ENCODE measurements around the gene PCIF1.

The PCIF1 gene

DNA sequence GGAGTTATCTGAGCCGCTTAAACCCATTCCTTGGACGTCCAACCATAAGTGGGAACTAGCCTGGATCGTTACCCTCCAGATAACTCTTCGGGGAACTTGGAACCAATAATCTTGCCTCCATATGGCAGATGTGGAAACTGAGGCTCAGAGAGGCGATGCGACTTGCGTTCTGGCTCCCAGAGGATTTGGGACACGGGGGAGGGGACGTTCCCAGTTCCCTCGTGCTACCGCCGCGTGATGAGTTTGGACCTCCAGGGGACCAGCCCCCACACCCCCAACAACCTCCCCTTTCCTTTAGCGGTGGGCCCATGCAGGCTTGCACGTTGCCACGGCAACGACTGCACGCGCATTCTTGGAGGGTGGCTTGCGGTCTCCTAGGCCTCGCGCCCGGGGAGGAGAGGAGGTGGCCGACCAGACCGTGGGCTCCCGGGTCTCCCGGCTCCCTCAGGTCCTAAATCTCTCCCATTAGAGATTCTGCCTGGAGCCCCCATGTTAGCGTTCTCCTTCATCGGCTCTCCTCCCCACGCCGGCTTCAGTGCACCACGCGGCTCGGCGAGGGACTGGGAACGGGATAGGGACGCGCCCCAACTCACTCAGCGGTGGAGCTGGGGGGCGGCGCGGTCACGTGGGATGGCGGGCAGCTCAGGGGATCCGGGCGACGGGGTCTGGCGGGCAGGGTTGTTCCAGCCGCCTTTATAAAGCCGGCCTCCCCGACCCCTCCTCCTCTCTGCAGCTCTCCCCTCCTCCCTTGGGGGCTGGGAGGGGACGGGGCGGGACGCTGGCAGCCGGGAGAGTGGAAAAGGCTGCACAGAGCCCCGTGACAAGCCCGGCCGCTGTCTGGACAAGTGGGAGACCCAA is 22.8 kb upstream of the PCIF1 start, which contains the start of gene PLTP:
Gene PLTP (minus strand): TSS at position 670 of the 858 bp plus-strand sequence. CDS start 703 bp downstream, outside the sequence.
- H3K4me1 Mint-ChIP-seq (ENCODE audit: low read depth) = peaks cover 10% of the 10 kb centered on the region
- H3K4me3 Mint-ChIP-seq = peak within 1 kb of the TSS; percentile 51
- peaks cover 26% of the 10 kb centered on the region for H3K27me3 Mint-ChIP-seq (ENCODE audit: low read depth)
- no peaks in the 10 kb centered on the region for H3K36me3 Mint-ChIP-seq (ENCODE audit: low read depth)
- no peaks in the 10 kb centered on the region for H3K9me3 Mint-ChIP-seq
- H3K27ac Mint-ChIP-seq = no peak within 1 kb of the TSS

GRCh38 chr20:45912344-45912682 is 22.2 kb upstream of the PCIF1 start:
- no peaks in the 10 kb centered on the region for H3K36me3 Mint-ChIP-seq (ENCODE audit: low read depth)
- H3K4me1 Mint-ChIP-seq (ENCODE audit: low read depth) = peaks cover 10% of the 10 kb centered on the region
- no peak overlapping the region for H3K4me3 Mint-ChIP-seq
- no peak overlapping the region for H3K27ac Mint-ChIP-seq
- peaks cover 26% of the 10 kb centered on the region for H3K27me3 Mint-ChIP-seq (ENCODE audit: low read depth)
- no peaks in the 10 kb centered on the region for H3K9me3 Mint-ChIP-seq

GRCh38 chr20:45913116-45913515 is 21.4 kb upstream of the PCIF1 start:
- H3K27ac Mint-ChIP-seq = no peak overlapping the region
- H3K9me3 Mint-ChIP-seq = no peaks in the 10 kb centered on the region
- peaks cover 26% of the 10 kb centered on the region for H3K27me3 Mint-ChIP-seq (ENCODE audit: low read depth)
- H3K4me1 Mint-ChIP-seq (ENCODE audit: low read depth) = peaks cover 10% of the 10 kb centered on the region
- H3K36me3 Mint-ChIP-seq (ENCODE audit: low read depth) = no peaks in the 10 kb centered on the region
- H3K4me3 Mint-ChIP-seq = no peak overlapping the region

DNA sequence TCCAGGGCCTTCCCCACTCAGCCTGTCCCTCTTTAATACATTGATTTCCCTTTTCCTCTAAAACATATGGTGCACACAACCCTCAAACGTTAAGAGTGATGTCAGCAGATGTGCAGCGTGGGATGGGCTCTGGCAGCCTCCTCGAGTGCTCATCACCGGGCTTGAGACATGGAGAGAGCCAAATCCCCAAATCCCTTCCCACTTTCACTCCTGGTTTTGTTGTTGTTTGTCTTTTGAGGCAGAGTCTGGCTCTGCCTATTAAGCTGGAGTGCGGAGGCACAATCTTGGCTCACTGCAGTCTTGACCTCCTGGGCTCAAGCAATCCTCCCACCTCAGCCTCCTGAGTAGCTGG is 16.7 kb upstream of the PCIF1 start:
- Mint-ChIP-seq H3K9me3 (no peaks in the 10 kb centered on the region), H3K27me3 (ENCODE audit: low read depth) (peaks cover 32% of the 10 kb centered on the region), H3K27ac (no peak overlapping the region), H3K4me3 (no peak overlapping the region), H3K36me3 (ENCODE audit: low read depth) (no peaks in the 10 kb centered on the region), H3K4me1 (ENCODE audit: low read depth) (no peaks in the 10 kb centered on the region)

- peaks cover 28% of the 10 kb centered on the region for H3K27me3 Mint-ChIP-seq (ENCODE audit: low read depth)
- H3K27ac Mint-ChIP-seq = no peak overlapping the region
- H3K9me3 Mint-ChIP-seq = no peaks in the 10 kb centered on the region
These were observed 16.2 kb upstream of the PCIF1 start for GRCh38 chr20:45918182-45918737.

DNA sequence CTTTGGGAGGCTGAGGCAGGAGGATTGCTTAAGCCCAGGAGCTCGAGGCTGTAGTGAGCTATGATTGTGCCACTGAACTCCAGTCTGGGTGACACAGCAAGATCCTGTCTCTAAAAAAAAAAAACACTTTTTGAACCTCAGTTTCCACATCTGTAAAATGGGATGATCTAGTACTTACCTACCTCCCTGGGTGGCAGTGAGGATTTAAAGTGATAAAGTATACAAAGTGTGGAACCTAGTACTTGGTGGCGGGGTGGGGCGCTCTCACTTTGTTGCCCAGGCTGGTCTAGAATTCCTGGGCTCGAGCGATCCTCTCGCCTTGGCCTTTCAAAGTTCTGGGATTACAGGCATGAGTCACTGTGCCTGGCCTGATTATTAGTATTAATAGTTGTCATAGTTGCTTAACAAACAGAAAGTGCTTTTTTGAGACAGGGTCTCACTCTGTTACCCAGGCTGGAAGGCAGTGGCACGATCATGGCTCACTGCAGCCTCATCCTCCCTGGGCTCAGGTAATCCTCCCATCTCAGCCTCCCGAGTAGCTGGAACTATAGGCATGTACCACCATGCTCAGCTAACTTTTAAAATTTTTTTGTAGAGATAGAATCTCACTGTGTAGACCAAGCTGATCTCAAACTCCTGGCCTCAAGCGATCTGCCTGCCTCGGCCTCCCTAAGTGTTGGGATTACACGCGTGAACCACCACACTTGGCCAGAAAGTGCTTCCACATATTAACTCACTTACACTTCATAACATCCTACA is 15.5 kb upstream of the PCIF1 start:
- peaks cover 28% of the 10 kb centered on the region for H3K27me3 Mint-ChIP-seq (ENCODE audit: low read depth)
- H3K27ac Mint-ChIP-seq = no peak overlapping the region
- H3K36me3 Mint-ChIP-seq (ENCODE audit: low read depth) = no peaks in the 10 kb centered on the region
- H3K4me3 Mint-ChIP-seq = no peak overlapping the region
- H3K9me3 Mint-ChIP-seq = no peaks in the 10 kb centered on the region
- H3K4me1 Mint-ChIP-seq (ENCODE audit: low read depth) = no peaks in the 10 kb centered on the region

More at GRCh38 chr20:45918182-45918737, 16.2 kb upstream of the PCIF1 start:
- Mint-ChIP-seq H3K4me3 (no peak overlapping the region), H3K4me1 (ENCODE audit: low read depth) (no peaks in the 10 kb centered on the region), H3K36me3 (ENCODE audit: low read depth) (no peaks in the 10 kb centered on the region)

GRCh38 chr20:45919542-45920399 is 14.7 kb upstream of the PCIF1 start:
- no peak overlapping the region for H3K27ac Mint-ChIP-seq
- H3K9me3 Mint-ChIP-seq = no peaks in the 10 kb centered on the region
- H3K4me1 Mint-ChIP-seq (ENCODE audit: low read depth) = peaks cover 3% of the 10 kb centered on the region
- no peak overlapping the region for H3K4me3 Mint-ChIP-seq
- H3K36me3 Mint-ChIP-seq (ENCODE audit: low read depth) = no peaks in the 10 kb centered on the region
- H3K27me3 Mint-ChIP-seq (ENCODE audit: low read depth) = peaks cover 25% of the 10 kb centered on the region

DNA sequence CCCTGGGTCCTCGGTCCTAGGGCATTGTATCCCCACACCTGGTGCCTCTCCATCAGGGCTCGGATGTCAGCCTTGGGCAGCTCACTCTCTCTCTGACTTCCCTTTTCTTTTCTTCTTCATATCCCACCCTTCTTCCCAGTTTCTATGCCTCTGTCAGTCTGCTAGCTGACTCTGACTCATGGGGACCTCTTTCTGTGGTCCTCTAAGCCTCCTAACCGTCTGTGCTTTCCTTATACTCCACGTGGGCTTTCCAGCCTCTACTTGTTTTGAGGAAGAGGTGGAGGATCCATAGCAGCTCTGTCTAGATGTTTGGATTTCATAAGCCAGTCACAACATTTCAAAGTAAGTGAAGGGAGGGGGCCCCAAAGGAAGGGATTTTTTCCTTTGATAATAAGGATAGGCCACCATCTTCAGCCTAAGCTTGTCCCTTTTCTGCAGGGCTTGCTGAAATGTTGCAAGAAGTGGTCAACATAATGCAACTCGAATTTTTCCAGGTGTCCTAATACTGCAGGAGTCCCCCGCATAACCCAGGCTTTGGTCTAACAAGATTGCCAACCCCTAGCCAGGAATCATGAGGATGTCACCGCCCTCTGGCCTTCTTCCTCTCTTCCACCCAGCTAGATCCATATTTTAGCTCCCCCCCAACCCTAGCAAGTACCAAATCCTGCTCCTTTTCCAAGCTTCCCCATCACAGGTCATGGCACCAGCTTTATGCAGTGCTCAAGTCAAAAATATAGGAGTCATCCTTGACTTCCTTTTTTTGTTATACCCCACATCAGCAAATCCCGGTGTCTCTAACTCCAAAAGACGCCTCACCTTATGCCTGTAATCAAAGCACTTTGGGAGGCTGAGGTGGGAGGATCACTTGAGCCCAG is 13.8 kb upstream of the PCIF1 start:
- H3K4me3 Mint-ChIP-seq = no peak overlapping the region
- no peak overlapping the region for H3K27ac Mint-ChIP-seq
- peaks cover 3% of the 10 kb centered on the region for H3K4me1 Mint-ChIP-seq (ENCODE audit: low read depth)
- H3K27me3 Mint-ChIP-seq (ENCODE audit: low read depth) = peaks cover 29% of the 10 kb centered on the region
- no peaks in the 10 kb centered on the region for H3K9me3 Mint-ChIP-seq
- H3K36me3 Mint-ChIP-seq (ENCODE audit: low read depth) = no peaks in the 10 kb centered on the region

DNA sequence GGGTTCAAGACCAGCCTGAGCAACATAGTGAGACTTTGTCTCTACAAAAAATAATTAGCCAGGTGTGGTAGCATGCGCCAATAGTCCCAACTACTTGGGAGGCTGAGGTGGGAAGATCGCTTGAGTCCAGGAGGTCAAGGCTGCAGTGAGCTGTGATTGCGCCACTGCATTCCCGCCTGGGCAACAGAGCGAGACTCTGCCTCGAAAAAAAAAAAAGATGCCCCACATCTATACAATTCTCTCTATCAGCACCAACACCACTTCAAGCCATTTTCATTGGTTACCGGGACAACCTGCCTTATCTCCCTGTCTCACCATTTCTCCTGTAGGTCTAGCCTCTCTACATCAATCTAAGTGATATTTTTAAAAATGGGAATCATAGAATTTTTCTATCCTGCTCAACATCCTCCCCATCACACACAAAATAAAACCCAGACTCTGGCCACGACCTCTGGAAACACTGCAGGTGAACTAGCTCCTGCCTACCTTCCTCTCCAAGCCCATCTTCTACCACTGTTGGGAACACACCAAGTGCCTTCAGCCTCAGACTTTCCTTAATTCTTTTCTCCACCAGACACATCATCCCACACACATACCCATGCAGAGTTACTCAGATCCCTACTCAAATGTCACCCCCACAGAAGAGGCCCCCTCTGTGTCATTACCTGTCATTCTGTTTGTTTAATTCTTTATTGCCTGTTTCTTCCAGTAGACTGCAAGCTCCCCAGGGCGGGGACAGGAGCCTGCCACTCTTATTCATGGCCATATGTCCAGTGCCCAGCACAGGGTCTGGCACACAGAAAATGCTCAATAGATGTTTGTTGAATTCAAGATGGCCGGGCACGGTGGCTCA is 12.9 kb upstream of the PCIF1 start:
- peaks cover 20% of the 10 kb centered on the region for H3K27me3 Mint-ChIP-seq (ENCODE audit: low read depth)
- H3K4me3 Mint-ChIP-seq = no peak overlapping the region
- peaks cover 3% of the 10 kb centered on the region for H3K4me1 Mint-ChIP-seq (ENCODE audit: low read depth)
- H3K9me3 Mint-ChIP-seq = no peaks in the 10 kb centered on the region
- no peak overlapping the region for H3K27ac Mint-ChIP-seq
- H3K36me3 Mint-ChIP-seq (ENCODE audit: low read depth) = no peaks in the 10 kb centered on the region

GRCh38 chr20:45924391-45925261 is 9.9 kb upstream of the PCIF1 start:
- Mint-ChIP-seq H3K36me3 (ENCODE audit: low read depth) (no peaks in the 10 kb centered on the region), H3K4me3 (no peak overlapping the region), H3K4me1 (ENCODE audit: low read depth) (peaks cover 3% of the 10 kb centered on the region), H3K27ac (no peak overlapping the region), H3K9me3 (no peaks in the 10 kb centered on the region), H3K27me3 (ENCODE audit: low read depth) (peaks cover 19% of the 10 kb centered on the region)

- peaks cover 3% of the 10 kb centered on the region for H3K4me1 Mint-ChIP-seq (ENCODE audit: low read depth)
- H3K9me3 Mint-ChIP-seq = no peaks in the 10 kb centered on the region
- peaks cover 13% of the 10 kb centered on the region for H3K27me3 Mint-ChIP-seq (ENCODE audit: low read depth)
- H3K27ac Mint-ChIP-seq = no peak overlapping the region
- H3K4me3 Mint-ChIP-seq = no peak overlapping the region
- no peaks in the 10 kb centered on the region for H3K36me3 Mint-ChIP-seq (ENCODE audit: low read depth)
These were observed 8.5 kb upstream of the PCIF1 start for GRCh38 chr20:45925821-45926506.

DNA sequence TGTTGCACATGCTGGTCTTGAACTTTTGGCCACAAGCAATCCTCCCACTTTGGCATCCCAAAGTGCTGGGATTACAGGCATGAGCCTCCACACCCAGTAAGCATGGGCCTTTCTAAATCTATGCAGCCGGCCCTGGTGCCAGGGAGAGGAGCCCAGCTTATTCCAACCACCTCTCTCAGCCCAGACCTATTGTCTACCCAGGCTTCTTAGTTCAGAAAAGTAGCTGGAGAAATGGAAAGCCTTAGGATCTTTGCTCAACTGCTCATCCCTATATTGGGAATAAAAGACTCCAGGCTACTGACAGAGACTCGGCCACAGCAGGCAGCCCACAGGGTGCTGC is 7.8 kb upstream of the PCIF1 start:
- no peak overlapping the region for H3K27ac Mint-ChIP-seq
- no peaks in the 10 kb centered on the region for H3K9me3 Mint-ChIP-seq
- H3K27me3 Mint-ChIP-seq (ENCODE audit: low read depth) = peaks cover 10% of the 10 kb centered on the region
- H3K36me3 Mint-ChIP-seq (ENCODE audit: low read depth) = no peaks in the 10 kb centered on the region
- peaks cover 3% of the 10 kb centered on the region for H3K4me1 Mint-ChIP-seq (ENCODE audit: low read depth)
- no peak overlapping the region for H3K4me3 Mint-ChIP-seq

All from T-helper 1 cell treated with Interleukin-12 subunit alpha and Interleukin-12 subunit beta and Interleukin-4 antibody, amounts not matched to agents 30 μg/mL and 1 μg/mL, for 36 hours (primary cell).